K562 (cell line): ENCODE results near the gene GARRE1. TPM values are rescaled to one million over a fixed set of nuclear protein-coding genes. Genes with fewer than 3 reads are reported as not detected.
A peak's percentile ranks its signal among the peaks of the same experiment; 100 is the strongest.

Source experiments
- ATAC-seq: fragments of 200-7000 bp; cut with Tn5 transposase; 3 replicates; pipeline ENCODE4 v1.9.1; 2020; ENCODE audit warnings: moderate library complexity
- BruUV-seq: library from RNA; stranded (reverse); fragments of 400-500 nt; replicated peaks from 2 replicates; lab custom pipeline; 2021; lab: Mats Ljungman, UMichigan
- CTCF ChIA-PET: fragments of 300-600 bp; formaldehyde crosslinking; extraction: SDS; loops from one replicate; lab custom pipeline; 2021; ENCODE audit warnings: low intra/inter-chr PET ratio; lab: Yijun Ruan, JAX
- POLR2A ChIA-PET: fragments of 300-600, 350-650 bp; sonication (Branson Sonifier 250); formaldehyde crosslinking; extraction: SDS; loops from one replicate; lab custom pipeline; 2021; ENCODE audit warnings: antibody characterized with exemption, inconsistent platforms; lab: Yijun Ruan, JAX
- DNase-seq, 4 experiments: peaks; one replicate each; pipeline versions ENCODE4 v3.0.0 to v3.0.0-alpha.2; 2011 to 2018; ENCODE audit warnings: low spot score in 3 of 4, mixed read lengths in 3 of 4; ENCODE audit errors: extremely low read depth in 1 of 4
- FAIRE-seq: peaks from 2 replicates; lab custom pipeline; 2011; peaks lifted over from hg19 to GRCh38; lab: Jason Lieb, UNC
- H2AFZ ChIP-seq: 2 replicates; pipeline ENCODE4 v1.6.0; 2011; ENCODE audit warnings: low read depth, low read length, control low read depth, inconsistent platforms
- H3K27ac ChIP-seq: fragments of 200-600 bp; 3 replicates; pipeline ENCODE4 v1.8.0; 2011; ENCODE audit warnings: low read depth, mild to moderate bottlenecking, control low read depth, inconsistent platforms, low read length, moderate library complexity, mixed read lengths; ENCODE audit errors: extremely low read depth
- H3K27me3 ChIP-seq, 2 experiments: fragments of 300-600 bp in 1 of 2; 2 replicates in 1 of 2; 3 replicates in 1 of 2; pipeline versions ENCODE4 v1.6.0 to v1.8.0; 2011; ENCODE audit warnings: inconsistent platforms in 2 of 2, low read length in 2 of 2, mild to moderate bottlenecking in 1 of 2, mixed read lengths in 1 of 2, moderate library complexity in 1 of 2; ENCODE audit not compliant: control insufficient read depth in 2 of 2, insufficient read depth in 2 of 2
- H3K36me3 ChIP-seq: fragments of 300-600 bp; 3 replicates; pipeline ENCODE4 v1.8.0; 2011; ENCODE audit warnings: mild to moderate bottlenecking, low read length, inconsistent platforms; ENCODE audit not compliant: control insufficient read depth, insufficient read depth
- H3K4me1 ChIP-seq, 2 experiments: fragments of 200-600 bp in 1 of 2; replicated peaks in 1 of 2; 2 replicates in 1 of 2; 3 replicates in 1 of 2; pipeline versions ENCODE4 v1.5.1 to v1.8.0; 2011; ENCODE audit warnings: inconsistent platforms in 2 of 2, low read length in 2 of 2, mild to moderate bottlenecking in 1 of 2, mixed read lengths in 1 of 2, moderate library complexity in 1 of 2; ENCODE audit not compliant: control insufficient read depth in 2 of 2, insufficient read depth in 2 of 2
- H3K4me2 ChIP-seq: 2 replicates; pipeline ENCODE4 v1.6.1; 2011; ENCODE audit warnings: low read length, control low read depth, inconsistent platforms, mixed read lengths; ENCODE audit not compliant: insufficient read depth
- H3K4me3 ChIP-seq: fragments of 200-600 bp; sonication (generic), shearing (Covaris generic); 2 replicates; pipeline ENCODE4 v1.5.1; 2016; ENCODE audit warnings: control low read depth, inconsistent platforms
- H3K79me2 ChIP-seq: fragments of 200-600 bp; 3 replicates; pipeline ENCODE4 v1.8.0; 2011; ENCODE audit warnings: low read length, inconsistent platforms; ENCODE audit not compliant: control insufficient read depth, insufficient read depth
- H3K9ac ChIP-seq, 2 experiments: 2 replicates each; pipeline versions ENCODE4 v1.6.0 to v1.6.1; 2011; ENCODE audit warnings: low read depth in 2 of 2, low read length in 2 of 2, control low read depth in 1 of 2, inconsistent platforms in 1 of 2, mild to moderate bottlenecking in 1 of 2, mixed read lengths in 1 of 2; ENCODE audit not compliant: insufficient read depth in 1 of 2
- H3K9me1 ChIP-seq: one replicate; pipeline ENCODE4 v1.6.0; 2011; ENCODE audit warnings: inconsistent platforms, mild to moderate bottlenecking, low read length, moderate library complexity; ENCODE audit not compliant: control insufficient read depth, insufficient read depth
- H3K9me3 ChIP-seq: replicated peaks from 2 replicates; pipeline ENCODE4 v1.5.1; 2011; ENCODE audit warnings: low read depth, low read length, inconsistent platforms; ENCODE audit not compliant: control insufficient read depth, insufficient read depth
- H4K20me1 ChIP-seq: replicated peaks from 2 replicates; pipeline ENCODE4 v1.6.1; 2011; ENCODE audit warnings: low read length, inconsistent platforms, mixed read lengths; ENCODE audit not compliant: control insufficient read depth, insufficient read depth
- CCAR2 ChIP-seq: fragments of 200-400 bp; formaldehyde crosslinking; IDR thresholded peaks from 2 replicates; pipeline ENCODE4 v1.6.1; 2017; ENCODE audit warnings: mild to moderate bottlenecking, low read depth, low read length
- DLX4 ChIP-seq: fragments of 250-450 bp; sonication (Bioruptor Pico); IDR thresholded peaks from 2 replicates; pipeline ENCODE4 v1.6.1; 2021; ENCODE audit warnings: mild to moderate bottlenecking
- GTF2A2 ChIP-seq: IDR thresholded peaks from 2 replicates; pipeline ENCODE4 v1.6.1; 2016; ENCODE audit warnings: mild to moderate bottlenecking, missing genetic modification characterization, missing compliant biosample characterization
- NFIC ChIP-seq: fragments of 450-650 bp; IDR thresholded peaks from 2 replicates; pipeline ENCODE4 v1.6.1; 2017; ENCODE audit warnings: mild to moderate bottlenecking, inconsistent platforms
- NFXL1 ChIP-seq: fragments of 450-650 bp; formaldehyde crosslinking; IDR thresholded peaks from 2 replicates; pipeline ENCODE4 v1.4.0; 2021; ENCODE audit warnings: mild to moderate bottlenecking
- PRPF4 ChIP-seq: fragments of 200-400 bp; formaldehyde crosslinking; IDR thresholded peaks from one replicate; pipeline ENCODE4 v1.6.1; 2017; ENCODE audit warnings: low read length, low read depth, mild to moderate bottlenecking; ENCODE audit not compliant: insufficient read depth, poor library complexity, severe bottlenecking
- SLC30A9 ChIP-seq: fragments of 250-450 bp; sonication (Bioruptor Pico); IDR thresholded peaks from 2 replicates; pipeline ENCODE4 v1.8.0; 2022; ENCODE audit warnings: mild to moderate bottlenecking, moderate library complexity
- SRSF1 ChIP-seq: fragments of 200-400 bp; formaldehyde crosslinking; IDR thresholded peaks from 2 replicates; pipeline ENCODE4 v1.6.1; 2017; ENCODE audit warnings: mild to moderate bottlenecking, low read depth, low read length, moderate library complexity
- TAF15 ChIP-seq: fragments of 200-400 bp; formaldehyde crosslinking; IDR thresholded peaks from 2 replicates; pipeline ENCODE4 v1.6.1; 2017; ENCODE audit warnings: mild to moderate bottlenecking, low read depth, low read length, moderate library complexity
- WGBS: fragments of 100-300 bp; shearing (Covaris generic); methylation state at CpG from one replicate; pipeline ENCODE4 v1.1.6; 2016; ENCODE audit warnings: low coverage, mixed read lengths; ENCODE audit not compliant: insufficient coverage; ENCODE audit errors: missing lambda C conversion rate; 5-methylcytosine and 5-hydroxymethylcytosine counted together
- in situ Hi-C: fragments of 300-500 bp; cut with MboI; formaldehyde crosslinking; loops from 4 replicates; pipeline ENCODE4 v1.15.0; 2018; ENCODE audit warnings: inconsistent platforms, mixed read lengths
- intact Hi-C: fragments of 100-400 bp; cut with micrococcal nuclease; formaldehyde crosslinking; loops from 2 replicates; pipeline ENCODE4 v1.14.2; 2022
- polyA plus RNA-seq, 8 experiments: library from polyadenylated mRNA; depleted of rRNA in 4 of 8; stranded (reverse) in 5 of 8; unstranded in 3 of 8; fragments of >200 nt; fragmentation: Nextera tagmentation in 2 of 8; fragmentation: Illumina TruSeq in 1 of 8; extraction: Ambion mirVana in 2 of 8; extraction: Trizol in 1 of 8; gene quantifications; 2 replicates each; pipeline versions ENCODE4 v1.2.1 to v1.2.3, GENCODE V29; 2011 to 2014; ENCODE audit warnings: inconsistent platforms in 1 of 8, missing spikeins in 1 of 8
- total RNA-seq, 7 experiments: library from RNA; depleted of rRNA in 6 of 7; stranded (reverse); fragments of >200 nt in 6 of 7; fragmentation: Illumina TruSeq in 2 of 7; extraction: Trizol in 2 of 7; gene quantifications; 2 replicates each; pipeline versions ENCODE4 v1.2.1 to v1.2.3, GENCODE V29; 2011 to 2021; ENCODE audit warnings: low replicate concordance in 1 of 7
- TF ChIP-seq, protein P1 (sequence below): fragments of 250-450 bp; sonication (Bioruptor Pico); IDR thresholded peaks from 2 replicates; pipeline ENCODE4 v1.8.0; 2022; ENCODE audit warnings: moderate library complexity, mild to moderate bottlenecking, inconsistent platforms

Gene GARRE1
- total and polyA plus RNA-seq, 9 of the 15 experiments (the other 6 are each of a cell fraction or from before 2014, with no cell fraction given), result 1.6 to 12.8 (median 7.5) TPM

DNA sequence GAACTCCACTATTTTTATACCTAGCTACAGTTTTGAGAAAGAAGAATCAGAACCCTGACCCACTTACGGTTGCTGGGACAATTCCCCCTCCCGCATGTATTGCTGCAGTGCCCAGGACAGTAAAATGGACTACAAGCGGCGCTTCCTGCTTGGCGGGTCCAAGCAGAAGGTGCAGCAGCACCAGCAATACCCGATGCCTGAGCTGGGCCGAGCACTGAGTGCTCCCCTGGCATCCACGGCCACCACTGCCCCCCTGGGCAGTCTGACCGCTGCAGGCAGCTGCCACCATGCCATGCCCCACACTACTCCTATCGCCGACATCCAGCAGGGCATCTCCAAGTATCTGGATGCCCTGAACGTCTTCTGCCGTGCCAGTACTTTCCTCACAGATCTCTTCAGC is 46.0 kb downstream of the GARRE1 start:
- ChIA-PET CTCF (no interaction called here), POLR2A (interaction anchor here (0.5 kb wide), 1 partner anchor 20 kb away, joined by 3 read pairs; no protein-coding TSS in a partner anchor)
- no peak for FAIRE-seq
- ATAC-seq, result no peak
- Histone ChIP-seq H3K27ac (no peak overlapping the region), H3K9me3 (no peaks in the 10 kb centered on the region), H3K36me3 (peaks cover 11% of the 10 kb centered on the region; the same call in 2 of the 3 replicates), H3K4me1 (peaks cover 2 to 3% of the 10 kb centered on the region in 2 experiments; a peak in 3 of 5 replicates), H3K27me3 (no peaks in the 10 kb centered on the region), H3K4me3 (no peak overlapping the region), H2AFZ (no peak overlapping the region), H3K9me1 (no peaks in the 10 kb centered on the region), H3K4me2 (no peak overlapping the region), H4K20me1 (0 out of 2 replicates have a peak, but pooled peaks cover 4% of the 10 kb centered on the region), H3K79me2 (no peaks in the 10 kb centered on the region; the same call in 2 of the 3 replicates), H3K9ac (peak overlapping the region in 1 of 2 experiments; percentile 78; a peak in 2 of 4 replicates)
- in situ Hi-C loops (no loop called here), intact Hi-C loops (no loop called here)
- TSS peak; percentile 76 for BruUV-seq
- no peak for DNase-seq
- TF ChIP-seq TAF15, result no peak
- no peak for TF ChIP-seq SLC30A9 (CRISPR knock-in tag)
- TF ChIP-seq SRSF1, result no peak
- no peak for TF ChIP-seq GTF2A2 (tag)
- WGBS, result 78% methylated on average over 13 of the region's 13 CpGs

GRCh38 chr19:34300962-34301361 is 46.6 kb downstream of the GARRE1 start:
- H3K27ac ChIP-seq, result no peak overlapping the region
- H3K9me1 ChIP-seq, result no peaks in the 10 kb centered on the region
- no peaks in the 10 kb centered on the region; the same call in 2 of the 3 replicates for H3K79me2 ChIP-seq
- intact Hi-C loops, result no loop called here
- H4K20me1 ChIP-seq, result 0 out of 2 replicates have a peak, but pooled peaks cover 4% of the 10 kb centered on the region
- no peaks in the 10 kb centered on the region for H3K27me3 ChIP-seq
- peaks cover 2 to 3% of the 10 kb centered on the region in 2 experiments; a peak in 3 of 5 replicates for H3K4me1 ChIP-seq
- H3K9me3 ChIP-seq, result no peaks in the 10 kb centered on the region
- CTCF ChIA-PET, result no interaction called here
- FAIRE-seq (no peak), ATAC-seq (no peak), DNase-seq (no peak)
- POLR2A ChIA-PET, result interaction anchor here (0.7 kb wide), 1 partner anchor 17 kb away, joined by 3 read pairs; no protein-coding TSS in a partner anchor
- H3K9ac ChIP-seq, result no peak overlapping the region
- no peak overlapping the region for H3K4me2 ChIP-seq
- no TSS peak for BruUV-seq
- H3K36me3 ChIP-seq, result peaks cover 13% of the 10 kb centered on the region; the same call in 2 of the 3 replicates
- H3K4me3 ChIP-seq, result no peak overlapping the region
- H2AFZ ChIP-seq, result no peak overlapping the region
- 85% methylated on average over 3 of the region's 3 CpGs for WGBS
- in situ Hi-C loops, result no loop called here
- TF ChIP-seq NFIC, result no peak
- TF ChIP-seq DLX4 (CRISPR knock-in tag), result no peak
- TF ChIP-seq, protein P1, sequence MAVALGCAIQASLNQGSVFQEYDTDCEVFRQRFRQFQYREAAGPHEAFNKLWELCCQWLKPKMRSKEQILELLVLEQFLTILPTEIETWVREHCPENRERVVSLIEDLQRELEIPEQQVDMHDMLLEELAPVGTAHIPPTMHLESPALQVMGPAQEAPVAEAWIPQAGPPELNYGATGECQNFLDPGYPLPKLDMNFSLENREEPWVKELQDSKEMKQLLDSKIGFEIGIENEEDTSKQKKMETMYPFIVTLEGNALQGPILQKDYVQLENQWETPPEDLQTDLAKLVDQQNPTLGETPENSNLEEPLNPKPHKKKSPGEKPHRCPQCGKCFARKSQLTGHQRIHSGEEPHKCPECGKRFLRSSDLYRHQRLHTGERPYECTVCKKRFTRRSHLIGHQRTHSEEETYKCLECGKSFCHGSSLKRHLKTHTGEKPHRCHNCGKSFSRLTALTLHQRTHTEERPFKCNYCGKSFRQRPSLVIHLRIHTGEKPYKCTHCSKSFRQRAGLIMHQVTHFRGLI (CRISPR knock-in tag), result no peak
- TF ChIP-seq NFXL1 (CRISPR knock-in tag), result no peak
- TF ChIP-seq PRPF4, result no peak
- no peak for TF ChIP-seq CCAR2
